ENCODE results near the gene ATP5PD.

GRCh38 chr17:75051941-75052340 is 5.2 kb upstream of the ATP5PD start:
- TF ChIP-seq CTCF (IDR thresholded peaks at IDR 0.05) (no peak), POLR2A (IDR thresholded peaks at IDR 0.05) (no peak), POLR2AphosphoS5 (IDR thresholded peaks at IDR 0.05) (no peak)

Measured in breast epithelium (tissue), 3 donors.